ENCODE measurements around the gene AGO4.

GRCh38 chr1:35809114-35810095 is 1.6 kb downstream of the AGO4 start:
- TF ChIP-seq, protein P1, sequence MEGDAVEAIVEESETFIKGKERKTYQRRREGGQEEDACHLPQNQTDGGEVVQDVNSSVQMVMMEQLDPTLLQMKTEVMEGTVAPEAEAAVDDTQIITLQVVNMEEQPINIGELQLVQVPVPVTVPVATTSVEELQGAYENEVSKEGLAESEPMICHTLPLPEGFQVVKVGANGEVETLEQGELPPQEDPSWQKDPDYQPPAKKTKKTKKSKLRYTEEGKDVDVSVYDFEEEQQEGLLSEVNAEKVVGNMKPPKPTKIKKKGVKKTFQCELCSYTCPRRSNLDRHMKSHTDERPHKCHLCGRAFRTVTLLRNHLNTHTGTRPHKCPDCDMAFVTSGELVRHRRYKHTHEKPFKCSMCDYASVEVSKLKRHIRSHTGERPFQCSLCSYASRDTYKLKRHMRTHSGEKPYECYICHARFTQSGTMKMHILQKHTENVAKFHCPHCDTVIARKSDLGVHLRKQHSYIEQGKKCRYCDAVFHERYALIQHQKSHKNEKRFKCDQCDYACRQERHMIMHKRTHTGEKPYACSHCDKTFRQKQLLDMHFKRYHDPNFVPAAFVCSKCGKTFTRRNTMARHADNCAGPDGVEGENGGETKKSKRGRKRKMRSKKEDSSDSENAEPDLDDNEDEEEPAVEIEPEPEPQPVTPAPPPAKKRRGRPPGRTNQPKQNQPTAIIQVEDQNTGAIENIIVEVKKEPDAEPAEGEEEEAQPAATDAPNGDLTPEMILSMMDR (IDR thresholded peaks at IDR 0.05; ENCODE audit: poor library complexity) = no peak
- no peak for TF ChIP-seq EZH2 (IDR thresholded peaks at IDR 0.05; ENCODE audit: borderline replicate concordance)

Measured in hepatocyte (in vitro differentiated cells).